ENCODE results near the gene CCM2.

The CCM2 gene

GRCh38 chr7:44975331-44976039 lies 24.5 kb upstream of the CCM2 start:
- TF ChIP-seq CTCF (IDR thresholded peaks at IDR 0.05; ENCODE audit: borderline replicate concordance, insufficient read depth, low read depth, low read length) = no peak
- H3K4me3 ChIP-seq (ENCODE audit: low read depth, low read length) = peak overlapping the region; percentile 3

- peak overlapping the region; percentile 67 for H3K4me3 ChIP-seq (ENCODE audit: low read depth, low read length)
- TF ChIP-seq CTCF (IDR thresholded peaks at IDR 0.05; ENCODE audit: borderline replicate concordance, insufficient read depth, low read depth, low read length) = no peak
Measured at GRCh38 chr7:44976040-44976745, 23.8 kb upstream of the CCM2 start.

- peak overlapping the region; percentile 67 for H3K4me3 ChIP-seq (ENCODE audit: low read depth, low read length)
- no peak for TF ChIP-seq CTCF (IDR thresholded peaks at IDR 0.05; ENCODE audit: borderline replicate concordance, insufficient read depth, low read depth, low read length)
Measured at GRCh38 chr7:44976746-44977196, 23.2 kb upstream of the CCM2 start.

- H3K4me3 ChIP-seq (ENCODE audit: low read depth, low read length) = peak overlapping the region; percentile 67
- no peak for TF ChIP-seq CTCF (IDR thresholded peaks at IDR 0.05; ENCODE audit: borderline replicate concordance, insufficient read depth, low read depth, low read length)
Measured at GRCh38 chr7:44977304-44977958, 22.6 kb upstream of the CCM2 start.

- H3K4me3 ChIP-seq (ENCODE audit: low read depth, low read length) = peak overlapping the region; percentile 67
- no peak for TF ChIP-seq CTCF (IDR thresholded peaks at IDR 0.05; ENCODE audit: borderline replicate concordance, insufficient read depth, low read depth, low read length)
Measured at GRCh38 chr7:44977959-44978335, 22.1 kb upstream of the CCM2 start.

GRCh38 chr7:44978511-44979366 lies 21.3 kb upstream of the CCM2 start, which contains the start of gene MYO1G:
MYO1G (minus strand) TSS chr7:44979015; CDS start chr7:44978961, 54 bp downstream.
- H3K4me3 ChIP-seq (ENCODE audit: low read depth, low read length) = peak within 1 kb of the TSS; percentile 67
- no peak for TF ChIP-seq CTCF (IDR thresholded peaks at IDR 0.05; ENCODE audit: borderline replicate concordance, insufficient read depth, low read depth, low read length)

Measured in GM12875 (cell line).